A673 (cell line): Measurements from ENCODE around the gene ZNF283.

Experiments used
- EZH2 ChIP-seq: fragments of 200-600 bp; sonication (generic); IDR thresholded peaks from 2 replicates; pipeline ENCODE4 v1.6.1; 2017; ENCODE audit warnings: borderline replicate concordance, low read depth, mild to moderate bottlenecking, mixed read lengths, antibody characterized with exemption, low read length; ENCODE audit not compliant: poor library complexity, severe bottlenecking
- TF ChIP-seq, protein P1 (sequence below): fragments of 300-800, 200-600 bp; sonication (generic); conservative IDR thresholded peaks from 2 replicates; pipeline ENCODE4 v1.5.1; 2017; ENCODE audit warnings: low read depth, mild to moderate bottlenecking, antibody characterized with exemption, low read length, moderate library complexity, mixed read lengths

DNA sequence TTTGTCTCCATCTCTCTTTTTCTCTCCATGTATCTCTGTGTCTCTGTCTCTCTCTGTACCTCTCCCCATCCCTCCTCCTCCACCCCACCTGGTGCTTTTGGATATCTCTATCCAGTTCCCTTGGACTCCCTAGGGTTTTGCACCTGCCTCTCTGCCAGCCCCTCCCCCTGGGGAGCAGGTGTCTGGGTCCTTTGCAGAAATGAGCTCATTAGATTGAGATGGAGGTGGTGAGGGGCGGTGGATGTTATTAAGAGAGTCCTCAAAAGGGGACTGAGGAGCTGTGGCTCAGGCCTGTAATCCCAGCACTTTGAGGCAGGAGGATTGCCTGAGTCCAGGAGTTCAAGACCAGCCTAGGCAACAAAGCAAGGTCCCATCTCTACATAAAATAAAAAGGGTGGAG is 48.5 kb upstream of the ZNF283 start:
- TF ChIP-seq, protein P1, sequence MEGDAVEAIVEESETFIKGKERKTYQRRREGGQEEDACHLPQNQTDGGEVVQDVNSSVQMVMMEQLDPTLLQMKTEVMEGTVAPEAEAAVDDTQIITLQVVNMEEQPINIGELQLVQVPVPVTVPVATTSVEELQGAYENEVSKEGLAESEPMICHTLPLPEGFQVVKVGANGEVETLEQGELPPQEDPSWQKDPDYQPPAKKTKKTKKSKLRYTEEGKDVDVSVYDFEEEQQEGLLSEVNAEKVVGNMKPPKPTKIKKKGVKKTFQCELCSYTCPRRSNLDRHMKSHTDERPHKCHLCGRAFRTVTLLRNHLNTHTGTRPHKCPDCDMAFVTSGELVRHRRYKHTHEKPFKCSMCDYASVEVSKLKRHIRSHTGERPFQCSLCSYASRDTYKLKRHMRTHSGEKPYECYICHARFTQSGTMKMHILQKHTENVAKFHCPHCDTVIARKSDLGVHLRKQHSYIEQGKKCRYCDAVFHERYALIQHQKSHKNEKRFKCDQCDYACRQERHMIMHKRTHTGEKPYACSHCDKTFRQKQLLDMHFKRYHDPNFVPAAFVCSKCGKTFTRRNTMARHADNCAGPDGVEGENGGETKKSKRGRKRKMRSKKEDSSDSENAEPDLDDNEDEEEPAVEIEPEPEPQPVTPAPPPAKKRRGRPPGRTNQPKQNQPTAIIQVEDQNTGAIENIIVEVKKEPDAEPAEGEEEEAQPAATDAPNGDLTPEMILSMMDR, result no peak
- TF ChIP-seq EZH2, result no peak
